Transverse colon (tissue), 3 donors: ENCODE results near the gene KLHL25.

Experiments
- EP300 ChIP-seq: sonication (generic); formaldehyde crosslinking; IDR thresholded peaks from one replicate; pipeline ENCODE4 v1.6.1; 2017; ENCODE audit warnings: antibody characterized with exemption, low read depth
- TF ChIP-seq, protein P1 (sequence below), 5 experiments: fragments of 200-600 bp in 3 of 5; fragments of 450-650 bp in 2 of 5; sonication (generic) in 3 of 5; IDR thresholded peaks; 1 replicate in 2 of 5; 2 replicates in 3 of 5; pipeline ENCODE4 v1.5.1; 2016 to 2017; ENCODE audit warnings: antibody characterized with exemption in 5 of 5, inconsistent platforms in 3 of 5, mild to moderate bottlenecking in 2 of 5, moderate library complexity in 1 of 5

DNA sequence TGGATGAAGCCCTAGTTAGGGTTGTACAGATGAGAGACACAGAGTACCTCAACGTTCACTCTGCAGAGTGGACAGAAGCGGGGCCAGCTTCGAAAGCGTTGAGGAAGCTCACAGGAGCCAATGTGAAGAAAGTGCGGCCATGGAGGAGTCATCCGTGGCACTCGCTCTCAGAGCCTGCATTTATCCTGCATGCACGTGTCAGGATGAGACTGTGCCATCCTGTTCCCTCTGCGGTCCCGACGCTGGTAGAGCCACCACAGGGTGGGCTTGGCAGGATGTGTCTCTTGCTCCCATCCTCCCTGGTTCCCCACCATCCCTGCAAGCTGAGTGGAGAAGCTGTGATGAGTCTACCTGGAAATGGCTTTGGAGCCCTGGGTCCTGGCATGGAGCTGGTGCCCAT lies 39.3 kb downstream of the KLHL25 start:
- TF ChIP-seq, protein P1, sequence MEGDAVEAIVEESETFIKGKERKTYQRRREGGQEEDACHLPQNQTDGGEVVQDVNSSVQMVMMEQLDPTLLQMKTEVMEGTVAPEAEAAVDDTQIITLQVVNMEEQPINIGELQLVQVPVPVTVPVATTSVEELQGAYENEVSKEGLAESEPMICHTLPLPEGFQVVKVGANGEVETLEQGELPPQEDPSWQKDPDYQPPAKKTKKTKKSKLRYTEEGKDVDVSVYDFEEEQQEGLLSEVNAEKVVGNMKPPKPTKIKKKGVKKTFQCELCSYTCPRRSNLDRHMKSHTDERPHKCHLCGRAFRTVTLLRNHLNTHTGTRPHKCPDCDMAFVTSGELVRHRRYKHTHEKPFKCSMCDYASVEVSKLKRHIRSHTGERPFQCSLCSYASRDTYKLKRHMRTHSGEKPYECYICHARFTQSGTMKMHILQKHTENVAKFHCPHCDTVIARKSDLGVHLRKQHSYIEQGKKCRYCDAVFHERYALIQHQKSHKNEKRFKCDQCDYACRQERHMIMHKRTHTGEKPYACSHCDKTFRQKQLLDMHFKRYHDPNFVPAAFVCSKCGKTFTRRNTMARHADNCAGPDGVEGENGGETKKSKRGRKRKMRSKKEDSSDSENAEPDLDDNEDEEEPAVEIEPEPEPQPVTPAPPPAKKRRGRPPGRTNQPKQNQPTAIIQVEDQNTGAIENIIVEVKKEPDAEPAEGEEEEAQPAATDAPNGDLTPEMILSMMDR (IDR thresholded peaks at IDR 0.05), result no peak
- no peak for TF ChIP-seq EP300
